HepG2 (cell line): ENCODE data around the gene SLC9A9. TPM values are rescaled to one million over a fixed set of nuclear protein-coding genes. Genes with fewer than 3 reads are reported as not detected.

ENCODE experiments used
- ATAC-seq: fragments of 200-7000 bp; cut with Tn5 transposase; 3 replicates; pipeline ENCODE4 v1.9.1; 2020; ENCODE audit warnings: mild to moderate bottlenecking, moderate library complexity
- BruUV-seq: library from RNA; stranded (reverse); fragments of 400-500 nt; replicated peaks from 2 replicates; lab custom pipeline; 2021; lab: Mats Ljungman, UMichigan
- CTCF ChIA-PET: fragments of 300-600 bp; formaldehyde crosslinking; extraction: SDS; loops from one replicate; lab custom pipeline; 2021; ENCODE audit warnings: low total read pairs, inconsistent platforms, low intra/inter-chr PET ratio; lab: Yijun Ruan, JAX
- POLR2A ChIA-PET: fragments of 350-600 bp; sonication (Branson Sonifier 250); formaldehyde crosslinking; loops from one replicate; lab custom pipeline; 2020; ENCODE audit warnings: antibody characterized with exemption, inconsistent platforms; lab: Yijun Ruan, JAX
- DNase-seq: peaks from one replicate; pipeline ENCODE4 v3.0.0-alpha.2; 2015; ENCODE audit warnings: low spot score
- FAIRE-seq: peaks from 3 replicates; lab custom pipeline; 2011; peaks lifted over from hg19 to GRCh38; lab: Jason Lieb, UNC
- H2AFZ ChIP-seq: one replicate; pipeline ENCODE4 v1.6.1; 2011; ENCODE audit warnings: low read length, inconsistent platforms
- H3K27ac ChIP-seq: fragments of 300-600 bp; 3 replicates; pipeline ENCODE4 v1.8.0; 2011; ENCODE audit warnings: mixed run types, mild to moderate bottlenecking, mixed read lengths, low read length, inconsistent platforms; ENCODE audit not compliant: insufficient read depth; ENCODE audit errors: extremely low read length
- H3K27me3 ChIP-seq, 2 experiments: fragments of 200-600 bp in 1 of 2; 2 replicates in 1 of 2; 3 replicates in 1 of 2; pipeline versions ENCODE4 v1.6.0 to v1.8.0; 2011; ENCODE audit warnings: low read length in 2 of 2, mild to moderate bottlenecking in 2 of 2, moderate library complexity in 2 of 2, inconsistent platforms in 1 of 2; ENCODE audit not compliant: insufficient read depth in 2 of 2, control insufficient read depth in 1 of 2
- H3K36me3 ChIP-seq, 2 experiments: fragments of 200-600 bp in 1 of 2; replicated peaks in 1 of 2; 2 replicates in 1 of 2; 3 replicates in 1 of 2; pipeline versions ENCODE4 v1.5.1 to v1.8.0; 2011; ENCODE audit warnings: low read length in 2 of 2, inconsistent platforms in 1 of 2; ENCODE audit not compliant: insufficient read depth in 2 of 2, control insufficient read depth in 1 of 2
- H3K4me1 ChIP-seq: 2 replicates; pipeline ENCODE4 v1.5.1; 2012; ENCODE audit warnings: low read length, inconsistent platforms; ENCODE audit not compliant: insufficient read depth
- H3K4me2 ChIP-seq: 2 replicates; pipeline ENCODE4 v1.6.0; 2011; ENCODE audit warnings: low read depth, low read length, inconsistent platforms
- H3K4me3 ChIP-seq, 3 experiments: fragments of 200-600 bp in 1 of 3; sonication (generic), shearing (Covaris generic) in 1 of 3; replicated peaks in 1 of 3; 2 replicates each; pipeline ENCODE4 v1.5.1; 2011 to 2016; ENCODE audit warnings: low read length in 3 of 3, inconsistent platforms in 2 of 3, low read depth in 2 of 3, mild to moderate bottlenecking in 2 of 3, control low read depth in 1 of 3, mixed read lengths in 1 of 3; ENCODE audit not compliant: insufficient read depth in 1 of 3
- H3K79me2 ChIP-seq: one replicate; pipeline ENCODE4 v1.6.1; 2011; ENCODE audit warnings: low read length, inconsistent platforms; ENCODE audit not compliant: insufficient read depth
- H3K9ac ChIP-seq: 2 replicates; pipeline ENCODE4 v1.6.0; 2011; ENCODE audit warnings: mild to moderate bottlenecking, low read depth, low read length, inconsistent platforms; ENCODE audit not compliant: insufficient read depth
- H3K9me3 ChIP-seq: 2 replicates; pipeline ENCODE4 v1.5.1; 2012; ENCODE audit warnings: mild to moderate bottlenecking, low read length
- H4K20me1 ChIP-seq: 2 replicates; pipeline ENCODE4 v1.6.0; 2011; ENCODE audit warnings: inconsistent platforms, mild to moderate bottlenecking, low read length, moderate library complexity; ENCODE audit not compliant: insufficient read depth
- ATAD3A ChIP-seq: sonication (generic); formaldehyde crosslinking; IDR thresholded peaks from 2 replicates; pipeline ENCODE4 v1.4.0; 2020; ENCODE audit warnings: missing genetic modification reagents
- FOXO4 ChIP-seq: sonication (generic); formaldehyde crosslinking; conservative IDR thresholded peaks from 2 replicates; pipeline ENCODE4 v1.8.1; 2023; ENCODE audit warnings: missing genetic modification reagents
- GATAD1 ChIP-seq: IDR thresholded peaks from 2 replicates; pipeline ENCODE4 v1.6.1; 2016; ENCODE audit warnings: missing genetic modification reagents, missing compliant biosample characterization
- HMGA1 ChIP-seq: sonication (generic); formaldehyde crosslinking; conservative IDR thresholded peaks from 2 replicates; pipeline ENCODE4 v1.4.0; 2020; ENCODE audit warnings: missing genetic modification reagents
- MAF1 ChIP-seq: sonication (generic); formaldehyde crosslinking; IDR thresholded peaks from 2 replicates; pipeline ENCODE4 v1.5.0; 2020; ENCODE audit warnings: missing genetic modification reagents, borderline replicate concordance
- MXI1 ChIP-seq: IDR thresholded peaks from 3 replicates; pipeline ENCODE4 v1.6.1; 2012; ENCODE audit warnings: low read depth, low read length, inconsistent platforms, borderline replicate concordance
- NFE2L2 ChIP-seq: fragments of 150-350 bp; IDR thresholded peaks from 2 replicates; pipeline ENCODE4 v1.6.1; 2014; ENCODE audit warnings: low read length
- NFYC ChIP-seq: IDR thresholded peaks from 2 replicates; pipeline ENCODE4 v1.6.1; 2016; ENCODE audit warnings: missing genetic modification reagents, missing compliant biosample characterization
- SOX6 ChIP-seq, 2 experiments: fragments of 450-650 bp in 1 of 2; sonication (generic) in 1 of 2; formaldehyde crosslinking in 1 of 2; IDR thresholded peaks; 2 replicates each; pipeline versions ENCODE4 v1.4.0 to v1.6.1; 2017 to 2020; ENCODE audit warnings: antibody characterized with exemption in 1 of 2, mild to moderate bottlenecking in 1 of 2, missing genetic modification reagents in 1 of 2
- TARDBP ChIP-seq: sonication (generic); formaldehyde crosslinking; IDR thresholded peaks from 2 replicates; pipeline ENCODE4 v1.8.0; 2022; ENCODE audit warnings: mild to moderate bottlenecking, missing genetic modification reagents
- TRIM24 ChIP-seq: sonication (generic); formaldehyde crosslinking; IDR thresholded peaks from 2 replicates; pipeline ENCODE4 v1.8.0; 2022; ENCODE audit warnings: mild to moderate bottlenecking, missing genetic modification reagents
- YEATS2 ChIP-seq: sonication (generic); formaldehyde crosslinking; IDR thresholded peaks from 2 replicates; pipeline ENCODE4 v1.4.0; 2020; ENCODE audit warnings: missing genetic modification reagents, borderline replicate concordance
- ZBTB3 ChIP-seq: sonication (generic); formaldehyde crosslinking; IDR thresholded peaks from 2 replicates; pipeline ENCODE4 v1.4.0; 2020; ENCODE audit warnings: low read depth, mild to moderate bottlenecking, moderate library complexity, missing genetic modification reagents, borderline replicate concordance
- ZNF260 ChIP-seq: sonication (generic); formaldehyde crosslinking; IDR thresholded peaks from 2 replicates; pipeline ENCODE4 v1.4.0; 2020; ENCODE audit warnings: missing genetic modification reagents, low read depth, mild to moderate bottlenecking, borderline replicate concordance
- ZNF589 ChIP-seq: sonication (generic); formaldehyde crosslinking; conservative IDR thresholded peaks from 2 replicates; pipeline ENCODE4 v1.8.0; 2022; ENCODE audit warnings: mild to moderate bottlenecking, moderate library complexity, missing genetic modification reagents
- ZNF644 ChIP-seq: IDR thresholded peaks from 2 replicates; pipeline ENCODE4 v1.6.1; 2016; ENCODE audit warnings: low read depth
- ZNF737 ChIP-seq: sonication (generic); formaldehyde crosslinking; IDR thresholded peaks from 2 replicates; pipeline ENCODE4 v1.5.0; 2020; ENCODE audit warnings: missing genetic modification reagents, mild to moderate bottlenecking, borderline replicate concordance
- ZNF781 ChIP-seq: sonication (generic); formaldehyde crosslinking; IDR thresholded peaks from 2 replicates; pipeline ENCODE4 v1.5.1; 2020; ENCODE audit warnings: borderline replicate concordance, mild to moderate bottlenecking, missing genetic modification reagents; ENCODE audit errors: not compliant biosample characterization
- ZSCAN21 ChIP-seq: sonication (generic); formaldehyde crosslinking; IDR thresholded peaks from 2 replicates; pipeline ENCODE4 v1.8.0; 2022; ENCODE audit warnings: mild to moderate bottlenecking, missing genetic modification reagents, moderate library complexity, borderline replicate concordance
- WGBS: methylation state at CpG from one replicate; pipeline ENCODE4 v1.1.6; 2017; ENCODE audit warnings: low lambda C conversion rate; 5-methylcytosine and 5-hydroxymethylcytosine counted together
- in situ Hi-C: cut with HindIII; loops from 2 replicates; pipeline ENCODE4 v1.10.0; 2017; ENCODE audit warnings: low pct_unique_long_range_greater_than_20kb; ENCODE audit not compliant: extremely low pct_ligation_motif_present
- intact Hi-C: fragments of 100-400 bp; cut with micrococcal nuclease; formaldehyde crosslinking; loops from one replicate; pipeline ENCODE4 v1.10.0; 2022; ENCODE audit not compliant: unreplicated experiment
- polyA plus RNA-seq, 8 experiments: library from polyadenylated mRNA; depleted of rRNA in 3 of 8; stranded (reverse) in 7 of 8; unstranded in 1 of 8; fragments of >200 nt; fragmentation: Illumina TruSeq in 4 of 8; extraction: Trizol in 4 of 8; gene quantifications; 2 replicates each; pipeline versions ENCODE4 v1.2.1 to v1.2.3, GENCODE V29; 2011 to 2016; ENCODE audit warnings: low read depth in 4 of 8, missing spikeins in 1 of 8, mixed read lengths in 1 of 8; ENCODE audit not compliant: insufficient read depth in 1 of 8
- total RNA-seq, 5 experiments: library from RNA; depleted of rRNA; stranded (reverse); fragments of >200 nt; fragmentation: Illumina TruSeq; extraction: Trizol; gene quantifications; 2 replicates each; pipeline ENCODE4 v1.2.3, GENCODE V29; 2016; ENCODE audit warnings: low read depth in 1 of 5
- TF ChIP-seq, protein P1 (sequence below): sonication (generic); formaldehyde crosslinking; IDR thresholded peaks from 2 replicates; pipeline ENCODE4 v1.9.0; 2021; ENCODE audit warnings: missing genetic modification reagents, borderline replicate concordance
- TF ChIP-seq, protein P2 (sequence below): sonication (generic); formaldehyde crosslinking; IDR thresholded peaks from 2 replicates; pipeline ENCODE4 v1.8.1; 2023; ENCODE audit warnings: mild to moderate bottlenecking, moderate library complexity, missing genetic modification reagents

Gene SLC9A9
- total and polyA plus RNA-seq, 2 of the 13 experiments (the other 11 are each of a cell fraction or from before 2014, with no cell fraction given) = not detected

DNA sequence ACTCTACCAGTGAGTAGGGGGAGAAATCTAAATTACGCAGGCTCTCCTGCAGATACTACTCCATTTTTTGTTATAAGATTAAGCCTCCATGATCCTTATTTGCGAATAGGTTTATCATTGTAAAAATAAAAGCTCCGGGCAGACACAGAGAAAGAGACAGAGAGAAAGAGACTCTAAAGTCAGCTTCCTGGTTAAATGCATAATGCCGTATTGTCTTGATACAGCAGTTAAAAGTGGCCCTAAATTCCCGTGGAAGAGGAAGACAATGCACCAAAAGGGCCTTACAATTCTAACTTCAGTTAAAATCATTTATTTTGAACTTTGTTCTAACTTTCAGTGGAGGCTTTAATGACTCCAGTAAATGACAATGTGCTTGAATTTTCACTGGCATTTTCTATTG is 98.3 kb downstream of the SLC9A9 start (continued):
- TF ChIP-seq FOXO4 (CRISPR knock-in tag) (no peak), ZNF589 (CRISPR knock-in tag) (no peak), NFYC (CRISPR knock-in tag) (no peak), ZNF781 (CRISPR knock-in tag) (no peak), MAF1 (CRISPR knock-in tag) (no peak), ZNF644 (CRISPR knock-in tag) (no peak), ZNF737 (CRISPR knock-in tag) (no peak), TARDBP (CRISPR knock-in tag) (no peak)
- TF ChIP-seq, protein P1, sequence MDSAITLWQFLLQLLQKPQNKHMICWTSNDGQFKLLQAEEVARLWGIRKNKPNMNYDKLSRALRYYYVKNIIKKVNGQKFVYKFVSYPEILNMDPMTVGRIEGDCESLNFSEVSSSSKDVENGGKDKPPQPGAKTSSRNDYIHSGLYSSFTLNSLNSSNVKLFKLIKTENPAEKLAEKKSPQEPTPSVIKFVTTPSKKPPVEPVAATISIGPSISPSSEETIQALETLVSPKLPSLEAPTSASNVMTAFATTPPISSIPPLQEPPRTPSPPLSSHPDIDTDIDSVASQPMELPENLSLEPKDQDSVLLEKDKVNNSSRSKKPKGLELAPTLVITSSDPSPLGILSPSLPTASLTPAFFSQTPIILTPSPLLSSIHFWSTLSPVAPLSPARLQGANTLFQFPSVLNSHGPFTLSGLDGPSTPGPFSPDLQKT = no peak

- WGBS = 0% methylated on average over 2 of the region's 2 CpGs
- Histone ChIP-seq H3K79me2 (no peaks in the 10 kb centered on the region), H3K36me3 (no peaks in the 10 kb centered on the region), H3K9me3 (no peaks in the 10 kb centered on the region), H3K9ac (no peak overlapping the region), H3K4me2 (no peak overlapping the region), H3K4me3 (no peak overlapping the region), H4K20me1 (no peaks in the 10 kb centered on the region), H2AFZ (no peak overlapping the region), H3K4me1 (no peaks in the 10 kb centered on the region), H3K27ac (no peak overlapping the region), H3K27me3 (no peaks in the 10 kb centered on the region)
- DNase-seq (no peak), ATAC-seq (no peak), FAIRE-seq (no peak)
- POLR2A ChIA-PET = no interaction called here
- intact Hi-C loops (no loop called here), in situ Hi-C loops (no loop called here)
- BruUV-seq = no TSS peak
- CTCF ChIA-PET = no interaction called here
- TF ChIP-seq GATAD1 (no peak), SOX6 (IDR thresholded peaks at IDR 0.05) (no peak), SOX6 (CRISPR knock-in tag; IDR thresholded peaks at IDR 0.05) (no peak), MXI1 (no peak), TRIM24 (CRISPR knock-in tag) (no peak), ZNF260 (CRISPR knock-in tag) (no peak), NFE2L2 (no peak), ZSCAN21 (no peak), HMGA1 (CRISPR knock-in tag) (no peak), ZBTB3 (CRISPR knock-in tag) (no peak), ATAD3A (CRISPR knock-in tag) (no peak), YEATS2 (CRISPR knock-in tag) (no peak)
- TF ChIP-seq, protein P2, sequence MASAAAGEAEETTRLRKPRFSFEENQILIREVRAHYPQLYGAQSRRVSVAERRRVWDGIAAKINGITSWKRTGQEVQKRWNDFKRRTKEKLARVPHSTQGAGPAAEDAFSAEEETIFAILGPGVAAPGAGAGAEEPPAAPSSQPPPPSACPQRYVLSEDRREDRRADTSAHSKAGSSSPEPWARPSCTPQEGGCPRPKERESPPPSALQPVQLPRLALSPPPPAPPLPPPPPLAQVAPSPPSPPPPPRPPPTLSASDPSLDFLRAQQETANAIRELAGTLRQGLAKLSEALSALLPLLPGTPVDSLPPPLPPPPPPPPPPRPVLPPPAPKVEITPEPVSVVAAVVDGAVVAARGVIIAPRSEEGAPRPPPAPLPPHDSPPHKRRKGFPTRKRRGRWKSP (CRISPR knock-in tag) = no peak
These were observed 111.2 kb downstream of the SLC9A9 start for GRCh38 chr3:143737065-143737464.
